ENCODE measurements around the gene MUC5B.

- TF ChIP-seq CTCF (conservative IDR thresholded peaks at IDR 0.05; ENCODE audit: low read depth, low read length), result no peak
- no peak for TF ChIP-seq EZH2 (IDR thresholded peaks at IDR 0.05; ENCODE audit: borderline replicate concordance, low read depth, low read length, poor library complexity, severe bottlenecking)
Observed at GRCh38 chr11:1298695-1299492, 76.0 kb downstream of the MUC5B start.
